Measurements from ENCODE around the gene ADAMTS5. TPM values are rescaled to one million over a fixed set of nuclear protein-coding genes. Genes with fewer than 3 reads are reported as not detected.

The ADAMTS5 gene
- polyA plus RNA-seq (2012; ENCODE audit: insufficient read length, low read depth), result 1.0 TPM

DNA sequence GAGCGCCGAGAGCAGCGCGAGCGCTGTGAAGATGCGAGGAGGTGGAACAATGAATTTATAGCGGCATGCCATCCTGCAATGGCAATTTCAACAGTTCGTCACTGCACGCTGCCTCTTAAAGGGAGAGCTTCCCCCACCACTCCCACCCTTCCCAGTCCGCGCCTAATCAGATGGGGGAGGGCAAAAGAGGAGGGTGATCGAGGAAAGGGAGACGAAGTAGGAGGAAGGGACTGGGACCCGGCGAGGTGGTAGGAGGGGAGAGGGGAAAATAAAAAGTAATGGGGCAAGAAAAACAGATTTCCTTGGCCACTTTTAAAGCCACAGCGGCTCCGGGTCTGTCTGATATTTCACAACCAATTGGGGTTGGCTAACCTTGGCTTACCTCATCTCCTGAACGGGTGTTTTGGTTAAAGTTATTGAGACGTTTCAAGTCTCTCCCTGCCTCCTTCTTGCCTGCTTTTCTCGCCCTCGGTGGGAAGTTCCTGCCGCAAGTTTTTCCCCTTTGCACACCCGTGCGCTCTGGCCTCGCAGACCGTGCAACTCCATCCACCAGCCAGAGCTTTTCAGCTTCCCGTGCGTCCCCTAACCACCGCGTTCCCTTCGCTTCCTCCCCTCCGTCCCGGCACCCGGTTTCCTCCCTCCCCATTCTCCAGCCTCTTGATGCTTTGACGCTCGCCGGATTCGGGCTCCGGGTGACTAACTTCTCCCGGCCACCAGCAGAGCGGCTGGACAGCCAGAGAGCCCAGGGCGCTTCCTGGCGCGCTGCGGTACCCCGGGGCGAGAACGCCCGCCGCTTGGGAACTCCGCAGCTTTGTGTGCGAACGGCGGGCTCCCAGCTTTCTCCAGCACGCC lies at the start of gene ADAMTS5:
ADAMTS5 (minus strand) TSS at position 27 of the 852 bp plus-strand sequence. CDS start 697 bp downstream, outside the sequence.
- TF ChIP-seq FOXP2 (optimal IDR thresholded peaks at IDR 0.05; ENCODE audit: borderline replicate concordance, extremely low read depth, extremely low read length, insufficient read depth) (peak; percentile 50), POLR2AphosphoS5 (IDR thresholded peaks at IDR 0.05; ENCODE audit: low read depth, low read length) (no peak)

DNA sequence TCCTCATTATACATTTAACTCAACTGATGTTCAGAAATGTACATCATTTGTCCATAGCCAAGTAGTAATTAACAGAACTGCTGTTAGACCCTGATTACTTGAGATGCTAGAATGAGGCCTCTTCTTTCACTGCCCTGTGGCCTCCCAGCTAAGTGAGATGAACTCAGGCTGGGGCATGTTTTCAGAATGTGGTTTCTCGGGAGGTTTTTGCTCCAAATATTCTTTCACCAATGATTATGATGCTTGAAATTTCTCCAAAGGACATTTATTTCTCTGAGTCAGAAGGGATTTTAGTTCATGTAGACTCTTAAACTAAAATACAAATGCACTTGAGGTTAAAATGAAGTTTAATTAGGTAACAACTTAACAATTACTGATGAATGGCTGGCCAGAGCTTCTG lies 34.6 kb upstream of the ADAMTS5 start:
- TF ChIP-seq FOXP2 (optimal IDR thresholded peaks at IDR 0.05; ENCODE audit: borderline replicate concordance, extremely low read depth, extremely low read length, insufficient read depth) (no peak), POLR2AphosphoS5 (IDR thresholded peaks at IDR 0.05; ENCODE audit: low read depth, low read length) (no peak), TAF1 (IDR thresholded peaks at IDR 0.05; ENCODE audit: borderline replicate concordance, insufficient read depth, low read length) (no peak), SIN3A (IDR thresholded peaks at IDR 0.05; ENCODE audit: borderline replicate concordance, insufficient read depth, low read length) (no peak)
- TF ChIP-seq, protein P1, sequence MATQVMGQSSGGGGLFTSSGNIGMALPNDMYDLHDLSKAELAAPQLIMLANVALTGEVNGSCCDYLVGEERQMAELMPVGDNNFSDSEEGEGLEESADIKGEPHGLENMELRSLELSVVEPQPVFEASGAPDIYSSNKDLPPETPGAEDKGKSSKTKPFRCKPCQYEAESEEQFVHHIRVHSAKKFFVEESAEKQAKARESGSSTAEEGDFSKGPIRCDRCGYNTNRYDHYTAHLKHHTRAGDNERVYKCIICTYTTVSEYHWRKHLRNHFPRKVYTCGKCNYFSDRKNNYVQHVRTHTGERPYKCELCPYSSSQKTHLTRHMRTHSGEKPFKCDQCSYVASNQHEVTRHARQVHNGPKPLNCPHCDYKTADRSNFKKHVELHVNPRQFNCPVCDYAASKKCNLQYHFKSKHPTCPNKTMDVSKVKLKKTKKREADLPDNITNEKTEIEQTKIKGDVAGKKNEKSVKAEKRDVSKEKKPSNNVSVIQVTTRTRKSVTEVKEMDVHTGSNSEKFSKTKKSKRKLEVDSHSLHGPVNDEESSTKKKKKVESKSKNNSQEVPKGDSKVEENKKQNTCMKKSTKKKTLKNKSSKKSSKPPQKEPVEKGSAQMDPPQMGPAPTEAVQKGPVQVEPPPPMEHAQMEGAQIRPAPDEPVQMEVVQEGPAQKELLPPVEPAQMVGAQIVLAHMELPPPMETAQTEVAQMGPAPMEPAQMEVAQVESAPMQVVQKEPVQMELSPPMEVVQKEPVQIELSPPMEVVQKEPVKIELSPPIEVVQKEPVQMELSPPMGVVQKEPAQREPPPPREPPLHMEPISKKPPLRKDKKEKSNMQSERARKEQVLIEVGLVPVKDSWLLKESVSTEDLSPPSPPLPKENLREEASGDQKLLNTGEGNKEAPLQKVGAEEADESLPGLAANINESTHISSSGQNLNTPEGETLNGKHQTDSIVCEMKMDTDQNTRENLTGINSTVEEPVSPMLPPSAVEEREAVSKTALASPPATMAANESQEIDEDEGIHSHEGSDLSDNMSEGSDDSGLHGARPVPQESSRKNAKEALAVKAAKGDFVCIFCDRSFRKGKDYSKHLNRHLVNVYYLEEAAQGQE (IDR thresholded peaks at IDR 0.05; ENCODE audit: insufficient read depth in 1 of 2, low read depth in 2 of 2, low read length in 2 of 2), result no peak

GRCh38 chr21:26983576-26983975 lies 16.7 kb upstream of the ADAMTS5 start:
- no peak for TF ChIP-seq SIN3A (IDR thresholded peaks at IDR 0.05; ENCODE audit: borderline replicate concordance, insufficient read depth, low read length)
- no peak for TF ChIP-seq TAF1 (IDR thresholded peaks at IDR 0.05; ENCODE audit: borderline replicate concordance, insufficient read depth, low read length)
- TF ChIP-seq, protein P1 (IDR thresholded peaks at IDR 0.05; ENCODE audit: insufficient read depth in 1 of 2, low read depth in 2 of 2, low read length in 2 of 2), result no peak

DNA sequence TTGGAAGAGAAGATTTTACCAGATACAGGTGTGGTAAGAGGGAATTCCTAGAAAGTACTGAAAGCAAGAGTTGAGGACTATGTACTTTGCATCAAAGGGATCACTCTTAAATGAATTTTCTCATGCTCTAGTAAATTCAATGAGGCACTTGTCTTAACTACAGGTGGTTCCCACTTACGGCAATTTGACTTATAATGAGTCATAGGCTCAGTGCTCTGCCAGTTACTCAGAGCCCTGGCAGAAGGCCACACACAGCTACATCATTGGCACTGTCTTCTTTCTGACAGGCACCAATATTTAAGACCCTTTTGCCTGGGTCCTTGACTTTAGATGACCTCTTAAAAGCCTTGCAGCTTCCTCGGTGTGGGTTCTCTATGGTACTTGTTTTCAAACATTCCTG lies 15.9 kb upstream of the ADAMTS5 start:
- TF ChIP-seq SIN3A (IDR thresholded peaks at IDR 0.05; ENCODE audit: borderline replicate concordance, insufficient read depth, low read length) (no peak), POLR2AphosphoS5 (IDR thresholded peaks at IDR 0.05; ENCODE audit: low read depth, low read length) (no peak), TAF1 (IDR thresholded peaks at IDR 0.05; ENCODE audit: borderline replicate concordance, insufficient read depth, low read length) (no peak), FOXP2 (optimal IDR thresholded peaks at IDR 0.05; ENCODE audit: borderline replicate concordance, extremely low read depth, extremely low read length, insufficient read depth) (no peak)
- TF ChIP-seq, protein P1 (IDR thresholded peaks at IDR 0.05; ENCODE audit: insufficient read depth in 1 of 2, low read depth in 2 of 2, low read length in 2 of 2), result no peak

GRCh38 chr21:26977746-26978145 lies 10.9 kb upstream of the ADAMTS5 start:
- TF ChIP-seq FOXP2 (optimal IDR thresholded peaks at IDR 0.05; ENCODE audit: borderline replicate concordance, extremely low read depth, extremely low read length, insufficient read depth) (no peak), POLR2AphosphoS5 (IDR thresholded peaks at IDR 0.05; ENCODE audit: low read depth, low read length) (no peak), TAF1 (IDR thresholded peaks at IDR 0.05; ENCODE audit: borderline replicate concordance, insufficient read depth, low read length) (no peak), SIN3A (IDR thresholded peaks at IDR 0.05; ENCODE audit: borderline replicate concordance, insufficient read depth, low read length) (no peak)
- TF ChIP-seq, protein P1 (IDR thresholded peaks at IDR 0.05; ENCODE audit: insufficient read depth in 1 of 2, low read depth in 2 of 2, low read length in 2 of 2), result no peak

Data from PFSK-1 (cell line).